NB4 (cell line): ENCODE data around the gene SHISA4.
"Not testable (repeated sequence)": the region's sequence is repeated elsewhere in the genome, so short reads cannot be mapped to it uniquely, and the experiment has no call there.

Source experiments
- DNase-seq: peaks from one replicate; pipeline ENCODE4 v3.0.0; 2010; ENCODE audit warnings: low read depth
- H3K4me3 ChIP-seq: one replicate; pipeline ENCODE4 v1.5.1; 2011; ENCODE audit warnings: mild to moderate bottlenecking, low read depth, low read length, moderate library complexity
- CTCF ChIP-seq: IDR thresholded peaks from one replicate; pipeline ENCODE4 v1.5.1; 2012; ENCODE audit warnings: low read depth, low read length
- MYC ChIP-seq: IDR thresholded peaks from 2 replicates; pipeline ENCODE4 v1.6.1; 2011; ENCODE audit warnings: low read depth, low read length
- POLR2A ChIP-seq: IDR thresholded peaks from 2 replicates; pipeline ENCODE4 v1.6.1; 2011; ENCODE audit warnings: mild to moderate bottlenecking; ENCODE audit not compliant: insufficient read length; ENCODE audit errors: extremely low read depth
- TF ChIP-seq, protein P1 (sequence below): IDR thresholded peaks from 2 replicates; pipeline ENCODE4 v1.6.1; 2011; ENCODE audit warnings: low read depth, low read length

The SHISA4 gene

GRCh38 chr1:201888282-201889089, at the start of gene SHISA4:
SHISA4 (plus strand) TSS chr1:201888898; CDS start chr1:201888995, 97 bp downstream.
- TF ChIP-seq MYC (no peak), CTCF (no peak), POLR2A (no peak)
- TF ChIP-seq, protein P1, sequence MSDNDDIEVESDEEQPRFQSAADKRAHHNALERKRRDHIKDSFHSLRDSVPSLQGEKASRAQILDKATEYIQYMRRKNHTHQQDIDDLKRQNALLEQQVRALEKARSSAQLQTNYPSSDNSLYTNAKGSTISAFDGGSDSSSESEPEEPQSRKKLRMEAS = no peak
- DNase-seq = no peak
- no peak within 1 kb of the TSS for H3K4me3 ChIP-seq

- H3K4me3 ChIP-seq, DNase-seq: not testable (repeated sequence)
Measured at GRCh38 chr1:201839089-201839488, 49.6 kb upstream of the SHISA4 start.

GRCh38 chr1:201840055-201840454, 48.6 kb upstream of the SHISA4 start:
- TF ChIP-seq, protein P1 = no peak
- TF ChIP-seq MYC = no peak
- no peak for TF ChIP-seq CTCF
- no peak for TF ChIP-seq POLR2A
- no peak overlapping the region for H3K4me3 ChIP-seq
- DNase-seq = no peak

- TF ChIP-seq, protein P1 = no peak
- TF ChIP-seq POLR2A (no peak), MYC (no peak), CTCF (no peak)
- DNase-seq = no peak
- no peak overlapping the region for H3K4me3 ChIP-seq
Measured at GRCh38 chr1:201840490-201840889, 48.2 kb upstream of the SHISA4 start.

- DNase-seq = no peak
- no peak overlapping the region for H3K4me3 ChIP-seq
- TF ChIP-seq CTCF (no peak), MYC (no peak), POLR2A (no peak)
- TF ChIP-seq, protein P1 = no peak
Measured at GRCh38 chr1:201841265-201841912, 47.3 kb upstream of the SHISA4 start.

DNA sequence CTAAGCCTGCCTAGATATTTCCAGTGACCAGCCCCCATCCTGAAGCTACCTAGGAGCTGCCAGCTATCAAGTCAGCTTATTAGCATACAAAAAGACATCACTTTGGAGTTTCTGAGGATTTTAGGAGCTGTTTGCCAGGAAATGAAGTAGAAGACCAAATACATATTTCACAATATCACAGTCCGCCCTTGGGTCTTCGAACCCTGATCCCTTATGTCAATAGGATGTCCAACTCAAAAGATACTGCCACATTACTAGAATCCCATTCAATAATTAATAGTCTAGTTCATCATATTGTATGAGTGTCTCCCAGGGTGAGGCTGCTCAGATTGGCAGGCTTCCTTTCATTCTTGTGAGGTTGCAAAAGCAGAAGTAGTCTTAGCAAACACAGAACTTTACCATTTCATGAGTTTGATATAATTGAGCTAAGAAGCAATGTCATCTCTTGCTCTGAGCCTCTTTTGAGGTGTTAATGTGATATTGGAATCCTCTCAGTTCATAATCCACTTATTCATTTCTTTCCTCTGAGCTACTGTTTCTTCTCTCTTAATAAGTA, 46.1 kb upstream of the SHISA4 start:
- DNase-seq = peak; percentile 37
- no peak for TF ChIP-seq POLR2A
- TF ChIP-seq, protein P1 = no peak
- no peak for TF ChIP-seq MYC
- TF ChIP-seq CTCF = no peak
- no peak overlapping the region for H3K4me3 ChIP-seq
